Omental fat pad (tissue), 4 donors: ENCODE measurements around the gene PTOV1. TPM values are rescaled to one million over a fixed set of nuclear protein-coding genes. Genes with fewer than 3 reads are reported as not detected.

Experiments
- ATAC-seq: fragments of 150-250 bp; one replicate; pipeline ENCODE4 v1.9.1; 2016; ENCODE audit warnings: mild to moderate bottlenecking, moderate library complexity; ENCODE audit not compliant: low FRiP score
- DNase-seq: peaks from one replicate; pipeline ENCODE4 v3.0.0-alpha.2; 2019; ENCODE audit warnings: low spot score
- CTCF ChIP-seq, 3 donors: fragments of 450-650 bp; IDR thresholded peaks; one replicate each; pipeline ENCODE4 v1.5.1; 2016 to 2017; ENCODE audit warnings: antibody characterized with exemption in 3 of 3, mild to moderate bottlenecking in 3 of 3, moderate library complexity in 2 of 3
- total RNA-seq, 4 donors: library from RNA; depleted of rRNA; stranded (reverse); fragments of >200 nt; gene quantifications; one replicate each; pipeline ENCODE4 v1.1.0, GENCODE V29; 2016

The PTOV1 gene
- total RNA-seq, 4 donors from 2014 or later: 37.3 to 64.8 (median 58.1) TPM

- no peak for DNase-seq
- no peak for TF ChIP-seq CTCF (IDR thresholded peaks at IDR 0.05)
- ATAC-seq: no peak
Observed at GRCh38 chr19:49844138-49845095, 6.5 kb upstream of the PTOV1 start.

GRCh38 chr19:49845414-49845813, 5.5 kb upstream of the PTOV1 start:
- DNase-seq (no peak), ATAC-seq (no peak)
- TF ChIP-seq CTCF (IDR thresholded peaks at IDR 0.05): no peak

- ATAC-seq: no peak
- no peak for DNase-seq
- TF ChIP-seq CTCF (IDR thresholded peaks at IDR 0.05): no peak
Observed at GRCh38 chr19:49846408-49846807, 4.6 kb upstream of the PTOV1 start.

GRCh38 chr19:49847731-49848696, 2.9 kb upstream of the PTOV1 start:
- ATAC-seq (no peak), DNase-seq (no peak)
- no peak for TF ChIP-seq CTCF (IDR thresholded peaks at IDR 0.05)

GRCh38 chr19:49848938-49849337, 2.0 kb upstream of the PTOV1 start:
- no peak for ATAC-seq
- no peak for TF ChIP-seq CTCF (IDR thresholded peaks at IDR 0.05)
- DNase-seq: no peak

GRCh38 chr19:49849433-49850220, 1.3 kb upstream of the PTOV1 start:
- TF ChIP-seq CTCF (IDR thresholded peaks at IDR 0.05): no peak
- DNase-seq (no peak), ATAC-seq (no peak)
